ENCODE results near the gene C10orf95.

C10orf95 gene

GRCh38 chr10:102412293-102412692 lies 39.0 kb downstream of the C10orf95 start:
- H3K36me3 ChIP-seq (replicated peaks), result no peaks in the 10 kb centered on the region
- H3K9me3 ChIP-seq, result no peaks in the 10 kb centered on the region
- DNase-seq (ENCODE audit: low spot score in 2 of 2), result no peak
- no peak overlapping the region for H3K4me3 ChIP-seq
- H3K27me3 ChIP-seq (ENCODE audit: low read depth), result peaks cover 41% of the 10 kb centered on the region
- no peaks in the 10 kb centered on the region for H3K4me1 ChIP-seq
- in situ Hi-C loops (cut with MboI; ENCODE audit: low sequenced_read_pairs), result no loop called here

GRCh38 chr10:102411341-102412255 lies 39.7 kb downstream of the C10orf95 start:
- in situ Hi-C loops (cut with MboI; ENCODE audit: low sequenced_read_pairs), result no loop called here
- H3K9me3 ChIP-seq, result no peaks in the 10 kb centered on the region
- peaks cover 41% of the 10 kb centered on the region for H3K27me3 ChIP-seq (ENCODE audit: low read depth)
- no peaks in the 10 kb centered on the region for H3K36me3 ChIP-seq (replicated peaks)
- H3K4me1 ChIP-seq, result no peaks in the 10 kb centered on the region
- no peak for DNase-seq (ENCODE audit: low spot score in 2 of 2)
- no peak overlapping the region for H3K4me3 ChIP-seq

GRCh38 chr10:102410429-102411073 lies 40.8 kb downstream of the C10orf95 start:
- no peak for DNase-seq (ENCODE audit: low spot score in 2 of 2)
- no peaks in the 10 kb centered on the region for H3K36me3 ChIP-seq (replicated peaks)

DNA sequence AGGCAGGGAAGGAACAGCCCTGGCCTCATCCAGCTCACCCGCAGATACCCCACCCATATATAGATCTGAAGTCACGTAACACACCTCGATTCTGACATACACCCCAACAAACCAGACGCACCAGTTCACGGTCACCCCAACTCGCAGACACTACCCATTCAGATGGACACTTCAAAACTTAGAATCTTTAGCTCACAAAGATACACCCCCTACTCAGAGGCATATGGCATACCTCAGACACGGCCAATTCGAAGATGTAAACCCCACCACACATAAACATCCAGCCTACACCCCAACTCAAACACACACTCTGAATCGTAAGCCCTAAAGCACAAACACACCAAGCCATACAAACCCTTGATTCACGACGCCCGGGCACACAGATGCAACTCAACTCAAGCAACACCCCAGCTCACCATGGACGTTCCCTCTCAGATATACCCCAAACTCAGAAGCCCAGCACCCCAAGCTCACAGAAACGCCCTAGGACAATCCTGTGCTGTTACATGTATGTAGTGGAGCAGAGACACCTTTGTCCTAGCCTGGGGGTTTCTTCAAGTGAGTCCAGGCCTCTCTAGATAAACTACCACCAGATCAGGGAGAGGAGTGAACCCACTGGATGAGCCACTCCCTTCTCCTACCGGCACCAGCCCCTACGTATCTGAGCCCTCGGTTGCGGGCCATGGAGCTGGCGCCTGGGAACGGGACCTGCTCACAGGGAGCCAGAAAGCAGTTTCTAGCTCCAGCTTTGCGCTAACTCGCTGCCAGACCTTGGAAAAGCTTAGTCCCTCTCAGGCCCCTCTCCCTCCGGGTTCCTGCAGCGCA lies 41.5 kb downstream of the C10orf95 start:
- peak overlapping the region; percentile 14 for H3K4me3 ChIP-seq
- DNase-seq (ENCODE audit: low spot score in 2 of 2), result no peak
- peaks cover 41% of the 10 kb centered on the region for H3K27me3 ChIP-seq (ENCODE audit: low read depth)
- in situ Hi-C loops (cut with MboI; ENCODE audit: low sequenced_read_pairs), result no loop called here
- H3K36me3 ChIP-seq (replicated peaks), result no peaks in the 10 kb centered on the region
- H3K4me1 ChIP-seq, result no peaks in the 10 kb centered on the region
- H3K9me3 ChIP-seq, result no peaks in the 10 kb centered on the region

More at GRCh38 chr10:102410429-102411073, 40.8 kb downstream of the C10orf95 start:
- no peaks in the 10 kb centered on the region for H3K4me1 ChIP-seq
- no peak overlapping the region for H3K4me3 ChIP-seq
- peaks cover 41% of the 10 kb centered on the region for H3K27me3 ChIP-seq (ENCODE audit: low read depth)
- in situ Hi-C loops (cut with MboI; ENCODE audit: low sequenced_read_pairs), result no loop called here
- H3K9me3 ChIP-seq, result no peaks in the 10 kb centered on the region

DNA sequence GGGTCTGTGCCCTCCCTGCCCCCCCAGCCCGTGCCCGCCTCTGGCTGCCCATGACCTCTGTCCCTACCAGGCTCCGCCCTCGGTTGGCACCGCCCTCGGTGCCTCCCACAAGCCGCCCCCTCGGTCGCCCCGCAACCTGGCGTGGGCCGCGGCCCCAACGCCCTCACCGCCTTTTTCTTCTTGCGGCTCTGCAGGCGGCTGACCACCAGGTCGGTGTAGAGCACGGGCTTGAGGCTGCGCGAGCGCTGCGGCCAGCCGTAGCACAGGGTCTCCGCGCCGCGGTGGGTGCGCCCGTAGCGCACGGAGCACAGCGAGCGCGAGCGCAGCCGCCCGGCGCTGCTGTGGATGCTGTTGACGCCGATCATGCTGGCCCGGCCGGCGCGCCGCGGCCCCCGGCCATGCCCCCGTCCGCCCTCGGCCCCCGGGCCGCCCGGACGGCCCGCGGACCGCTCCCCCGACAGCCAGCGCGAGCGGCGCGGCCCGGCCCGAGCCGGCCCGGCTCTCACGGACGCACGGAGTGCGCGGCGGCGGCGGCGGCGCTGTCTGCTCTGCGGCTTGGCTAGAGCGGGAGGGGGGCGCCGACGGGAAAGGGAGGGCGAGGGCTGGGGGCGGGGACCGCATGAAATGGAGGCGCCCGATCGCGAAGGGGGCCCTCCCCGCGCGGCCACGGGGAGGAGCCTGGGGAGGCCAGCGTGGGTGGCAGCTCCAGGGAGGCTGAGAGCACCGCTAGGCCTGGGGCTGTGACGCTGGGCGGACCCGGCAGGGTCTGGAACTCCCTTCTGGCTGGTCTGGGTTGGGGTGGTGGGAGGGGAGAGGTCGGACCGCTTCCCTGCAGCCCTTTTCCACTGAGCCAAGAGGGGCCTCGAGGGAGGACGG lies 42.4 kb downstream of the C10orf95 start:
- Histone ChIP-seq H3K9me3 (no peaks in the 10 kb centered on the region), H3K27me3 (ENCODE audit: low read depth) (peaks cover 41% of the 10 kb centered on the region), H3K4me3 (peak overlapping the region; percentile 30), H3K36me3 (replicated peaks) (no peaks in the 10 kb centered on the region), H3K4me1 (no peaks in the 10 kb centered on the region)
- peak in 1 of 2 experiments; percentile 51 for DNase-seq (ENCODE audit: low spot score in 2 of 2)
- in situ Hi-C loops (cut with MboI; ENCODE audit: low sequenced_read_pairs), result no loop called here

- no peaks in the 10 kb centered on the region for H3K4me1 ChIP-seq
- H3K9me3 ChIP-seq, result no peaks in the 10 kb centered on the region
- no peak for DNase-seq (ENCODE audit: low spot score in 2 of 2)
- H3K36me3 ChIP-seq (replicated peaks), result no peaks in the 10 kb centered on the region
- H3K4me3 ChIP-seq, result peak overlapping the region; percentile 30
- H3K27me3 ChIP-seq (ENCODE audit: low read depth), result peaks cover 41% of the 10 kb centered on the region
- in situ Hi-C loops (cut with MboI; ENCODE audit: low sequenced_read_pairs), result no loop called here
Observed at GRCh38 chr10:102408131-102408727, 43.1 kb downstream of the C10orf95 start.

GRCh38 chr10:102407425-102408130 lies 43.8 kb downstream of the C10orf95 start:
- in situ Hi-C loops (cut with MboI; ENCODE audit: low sequenced_read_pairs), result no loop called here
- no peaks in the 10 kb centered on the region for H3K36me3 ChIP-seq (replicated peaks)
- H3K4me1 ChIP-seq, result no peaks in the 10 kb centered on the region
- no peak overlapping the region for H3K4me3 ChIP-seq
- H3K9me3 ChIP-seq, result no peaks in the 10 kb centered on the region
- DNase-seq (ENCODE audit: low spot score in 2 of 2), result no peak
- H3K27me3 ChIP-seq (ENCODE audit: low read depth), result peaks cover 36% of the 10 kb centered on the region

DNA sequence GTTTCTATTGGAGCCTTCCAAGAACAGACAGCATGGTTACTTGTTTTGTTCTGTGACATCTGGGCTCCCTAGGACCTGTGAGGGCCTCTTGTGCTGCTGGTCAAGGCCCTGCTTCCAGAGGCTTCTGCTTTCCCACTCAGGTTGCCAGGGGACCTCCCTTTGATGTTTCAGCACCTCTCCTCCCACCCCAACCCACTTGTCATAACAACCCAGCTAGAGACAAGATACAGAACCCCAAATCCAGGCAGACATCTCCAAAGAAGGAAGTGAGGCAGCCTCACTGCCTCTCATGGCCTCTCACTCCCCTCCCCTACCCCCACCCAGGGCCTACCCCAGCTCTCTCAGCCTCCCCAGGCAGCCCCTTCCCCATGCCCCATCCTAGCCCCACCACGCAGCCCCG lies 44.5 kb downstream of the C10orf95 start:
- peaks cover 28% of the 10 kb centered on the region for H3K27me3 ChIP-seq (ENCODE audit: low read depth)
- in situ Hi-C loops (cut with MboI; ENCODE audit: low sequenced_read_pairs), result no loop called here
- H3K36me3 ChIP-seq (replicated peaks), result peaks cover under 1% of the 10 kb centered on the region; the same call in 1 of the 2 replicates
- no peaks in the 10 kb centered on the region for H3K4me1 ChIP-seq
- H3K9me3 ChIP-seq, result no peaks in the 10 kb centered on the region
- H3K4me3 ChIP-seq, result no peak overlapping the region
- DNase-seq (ENCODE audit: low spot score in 2 of 2), result no peak

- DNase-seq (ENCODE audit: low spot score in 2 of 2), result no peak
- Histone ChIP-seq H3K36me3 (replicated peaks) (peaks cover 9% of the 10 kb centered on the region), H3K9me3 (no peaks in the 10 kb centered on the region), H3K27me3 (ENCODE audit: low read depth) (peaks cover 19% of the 10 kb centered on the region), H3K4me3 (no peak overlapping the region), H3K4me1 (no peaks in the 10 kb centered on the region)
- in situ Hi-C loops (cut with MboI; ENCODE audit: low sequenced_read_pairs), result no loop called here
Observed at GRCh38 chr10:102405632-102406031, 45.7 kb downstream of the C10orf95 start.

- peaks cover 14% of the 10 kb centered on the region for H3K27me3 ChIP-seq (ENCODE audit: low read depth)
- H3K9me3 ChIP-seq, result no peaks in the 10 kb centered on the region
- in situ Hi-C loops (cut with MboI; ENCODE audit: low sequenced_read_pairs), result no loop called here
- no peak overlapping the region for H3K4me3 ChIP-seq
- peaks cover 14% of the 10 kb centered on the region for H3K36me3 ChIP-seq (replicated peaks)
- no peaks in the 10 kb centered on the region for H3K4me1 ChIP-seq
- DNase-seq (ENCODE audit: low spot score in 2 of 2), result no peak
Observed at GRCh38 chr10:102405108-102405571, 46.2 kb downstream of the C10orf95 start.

DNA sequence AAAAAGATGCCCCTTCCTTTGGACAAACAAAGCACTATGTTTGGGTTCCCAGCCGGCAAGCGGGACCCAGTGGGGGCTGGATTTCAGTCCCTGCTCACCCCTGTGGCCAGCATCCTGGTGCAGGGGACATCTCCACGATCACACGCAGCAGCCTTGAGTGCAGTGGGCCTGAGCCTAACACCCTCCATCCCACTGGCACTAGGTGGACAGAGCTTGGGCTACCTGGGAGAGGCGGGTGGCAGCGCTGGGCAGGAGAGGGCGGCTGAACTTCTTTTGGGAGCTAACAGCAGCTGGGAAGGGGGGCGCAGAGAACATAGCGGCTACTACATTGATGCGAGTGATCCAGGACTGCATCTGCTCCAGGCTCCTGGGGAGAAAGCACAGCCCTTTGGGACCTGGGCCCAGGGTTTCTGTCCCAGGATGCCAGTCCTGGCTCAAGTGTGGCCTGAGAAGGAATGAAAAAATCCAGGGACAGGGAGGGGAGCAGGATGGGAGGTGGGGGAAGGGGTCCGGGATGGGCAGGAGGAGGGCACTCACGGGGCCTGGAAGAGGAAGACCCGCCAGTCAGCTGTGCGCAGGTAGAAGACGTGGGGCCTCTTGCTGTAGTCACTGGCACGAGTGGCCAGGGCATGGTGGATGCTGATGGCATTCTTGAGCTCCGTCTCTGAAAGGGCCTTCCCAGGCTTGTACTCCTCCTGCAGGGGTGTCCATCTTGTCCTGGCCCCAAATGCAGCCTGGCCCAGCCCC lies 46.8 kb downstream of the C10orf95 start:
- Histone ChIP-seq H3K9me3 (no peaks in the 10 kb centered on the region), H3K4me1 (no peaks in the 10 kb centered on the region; the same call in 1 of the 2 replicates), H3K36me3 (replicated peaks) (peaks cover 19% of the 10 kb centered on the region), H3K4me3 (no peak overlapping the region), H3K27me3 (ENCODE audit: low read depth) (peaks cover 8% of the 10 kb centered on the region)
- no peak for DNase-seq (ENCODE audit: low spot score in 2 of 2)
- in situ Hi-C loops (cut with MboI; ENCODE audit: low sequenced_read_pairs), result no loop called here

All from HAP-1 (cell line).